ENCODE data around the gene FOXO1.

FOXO1 gene

DNA sequence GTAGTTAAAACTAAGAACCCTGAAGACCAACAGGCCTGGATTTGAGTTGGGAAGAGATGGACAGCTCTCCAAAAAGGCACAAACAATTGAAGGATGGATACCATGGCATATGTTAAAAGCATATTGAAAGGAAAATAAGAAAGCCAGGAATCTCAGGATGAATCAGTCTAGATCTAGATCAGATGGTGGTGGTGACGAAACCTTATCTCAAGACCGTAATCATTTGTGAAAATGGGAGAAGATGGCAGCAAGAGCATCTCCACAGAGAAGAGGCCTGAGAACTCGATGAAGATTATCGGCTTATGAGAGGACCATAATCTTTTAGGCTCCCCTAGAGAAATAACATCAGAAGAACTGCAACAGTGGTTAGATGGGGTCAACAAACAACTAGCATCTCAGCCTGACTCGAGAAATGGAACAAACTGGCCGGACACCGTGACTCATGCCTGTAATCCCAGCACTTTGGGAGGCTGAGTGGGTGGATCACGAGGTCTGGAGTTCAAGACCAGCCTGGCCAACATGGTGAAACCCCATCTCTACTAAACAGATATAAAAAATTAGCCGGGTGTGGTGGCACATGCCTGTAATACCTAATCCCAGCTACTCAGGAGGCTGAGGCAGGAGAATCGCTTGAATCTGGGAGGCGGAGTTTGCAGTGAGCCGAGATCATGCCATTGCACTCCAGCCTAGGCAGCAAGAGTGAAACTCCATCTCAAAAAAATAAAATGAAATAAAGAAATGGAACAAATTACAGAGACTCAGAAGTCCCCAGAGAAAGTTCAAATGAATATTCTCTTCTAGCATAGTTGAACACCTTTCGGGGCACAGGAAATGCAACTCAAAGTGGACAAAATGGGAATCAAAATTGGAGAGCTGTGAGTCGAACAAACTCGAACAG is 47.6 kb downstream of the FOXO1 start:
- TF ChIP-seq CREB1 (IDR thresholded peaks at IDR 0.05; ENCODE audit: low read depth), result no peak
- no peak for TF ChIP-seq ZBTB7A (IDR thresholded peaks at IDR 0.05; ENCODE audit: low read depth)
- TF ChIP-seq, protein P1, sequence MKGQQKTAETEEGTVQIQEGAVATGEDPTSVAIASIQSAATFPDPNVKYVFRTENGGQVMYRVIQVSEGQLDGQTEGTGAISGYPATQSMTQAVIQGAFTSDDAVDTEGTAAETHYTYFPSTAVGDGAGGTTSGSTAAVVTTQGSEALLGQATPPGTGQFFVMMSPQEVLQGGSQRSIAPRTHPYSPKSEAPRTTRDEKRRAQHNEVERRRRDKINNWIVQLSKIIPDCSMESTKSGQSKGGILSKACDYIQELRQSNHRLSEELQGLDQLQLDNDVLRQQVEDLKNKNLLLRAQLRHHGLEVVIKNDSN (IDR thresholded peaks at IDR 0.05), result no peak
- TF ChIP-seq REST (IDR thresholded peaks at IDR 0.05; ENCODE audit: low read depth), result no peak
- TF ChIP-seq EP300 (IDR thresholded peaks at IDR 0.05; ENCODE audit: borderline replicate concordance), result no peak
- TF ChIP-seq FOXM1 (IDR thresholded peaks at IDR 0.05; ENCODE audit: borderline replicate concordance, low read depth), result no peak
- no peak for TF ChIP-seq EGR1 (IDR thresholded peaks at IDR 0.05)
- no peak for TF ChIP-seq MAX (IDR thresholded peaks at IDR 0.05)
- no peak for TF ChIP-seq TEAD4 (IDR thresholded peaks at IDR 0.05)
- TF ChIP-seq RAD21 (IDR thresholded peaks at IDR 0.05; ENCODE audit: low read depth), result no peak
- no peak for TF ChIP-seq CEBPB (IDR thresholded peaks at IDR 0.05)
- TF ChIP-seq YY1 (IDR thresholded peaks at IDR 0.05; ENCODE audit: low read depth), result no peak
- TF ChIP-seq TCF12 (IDR thresholded peaks at IDR 0.05; ENCODE audit: low read depth), result no peak

DNA sequence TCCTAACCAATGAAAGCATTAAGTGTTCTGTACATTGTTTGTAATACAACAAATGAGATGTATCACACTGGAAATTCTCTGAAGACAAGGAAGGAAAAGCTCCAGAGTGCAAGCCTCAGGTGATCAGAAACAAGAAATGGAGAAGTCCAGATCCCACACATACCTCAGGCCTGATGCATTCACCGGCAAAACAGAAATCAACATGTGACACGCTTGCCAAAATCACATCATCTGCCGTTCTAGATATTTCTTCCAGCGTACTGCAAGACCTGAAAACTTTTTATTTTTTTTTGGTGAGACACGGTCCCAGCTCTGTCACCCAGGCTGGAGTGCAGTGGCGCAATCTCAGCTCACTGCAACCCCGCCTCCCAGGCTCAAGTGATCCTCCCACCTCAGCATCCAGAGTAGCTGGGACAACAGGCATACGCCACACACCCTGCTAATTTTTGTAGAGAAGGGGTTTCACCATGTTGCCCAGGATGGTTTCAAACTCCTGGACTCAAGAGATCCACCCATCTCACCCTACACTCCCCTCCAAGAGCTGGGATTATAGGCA is 48.6 kb downstream of the FOXO1 start:
- TF ChIP-seq REST (IDR thresholded peaks at IDR 0.05; ENCODE audit: low read depth), result no peak
- no peak for TF ChIP-seq TCF12 (IDR thresholded peaks at IDR 0.05; ENCODE audit: low read depth)
- no peak for TF ChIP-seq CREB1 (IDR thresholded peaks at IDR 0.05; ENCODE audit: low read depth)
- no peak for TF ChIP-seq EGR1 (IDR thresholded peaks at IDR 0.05)
- no peak for TF ChIP-seq NFIC (IDR thresholded peaks at IDR 0.05)
- TF ChIP-seq YY1 (IDR thresholded peaks at IDR 0.05; ENCODE audit: low read depth), result no peak
- TF ChIP-seq, protein P1 (IDR thresholded peaks at IDR 0.05), result no peak
- no peak for TF ChIP-seq TEAD4 (IDR thresholded peaks at IDR 0.05)
- TF ChIP-seq RAD21 (IDR thresholded peaks at IDR 0.05; ENCODE audit: low read depth), result no peak
- no peak for TF ChIP-seq EP300 (IDR thresholded peaks at IDR 0.05; ENCODE audit: borderline replicate concordance)
- TF ChIP-seq CEBPB (IDR thresholded peaks at IDR 0.05), result no peak

- TF ChIP-seq RAD21 (IDR thresholded peaks at IDR 0.05; ENCODE audit: low read depth), result no peak
- TF ChIP-seq TAF1 (IDR thresholded peaks at IDR 0.05; ENCODE audit: low read depth), result no peak
- no peak for TF ChIP-seq CEBPB (IDR thresholded peaks at IDR 0.05)
- TF ChIP-seq FOXM1 (IDR thresholded peaks at IDR 0.05; ENCODE audit: borderline replicate concordance, low read depth), result no peak
- no peak for TF ChIP-seq TEAD4 (IDR thresholded peaks at IDR 0.05)
- TF ChIP-seq EGR1 (IDR thresholded peaks at IDR 0.05), result no peak
- TF ChIP-seq CREB1 (IDR thresholded peaks at IDR 0.05; ENCODE audit: low read depth), result no peak
- no peak for TF ChIP-seq EP300 (IDR thresholded peaks at IDR 0.05; ENCODE audit: borderline replicate concordance)
- TF ChIP-seq MAX (IDR thresholded peaks at IDR 0.05), result no peak
- TF ChIP-seq, protein P1 (IDR thresholded peaks at IDR 0.05), result no peak
- TF ChIP-seq REST (IDR thresholded peaks at IDR 0.05; ENCODE audit: low read depth), result no peak
- no peak for TF ChIP-seq ZBTB7A (IDR thresholded peaks at IDR 0.05; ENCODE audit: low read depth)
- TF ChIP-seq NFIC (IDR thresholded peaks at IDR 0.05), result no peak
- no peak for TF ChIP-seq TCF12 (IDR thresholded peaks at IDR 0.05; ENCODE audit: low read depth)
- TF ChIP-seq YY1 (IDR thresholded peaks at IDR 0.05; ENCODE audit: low read depth), result no peak
These were observed 50.8 kb downstream of the FOXO1 start for GRCh38 chr13:40615619-40616018.
